A204.1 (cell line): ENCODE measurements around the gene G6PC2.
"Not testable (repeated sequence)": the region's sequence is repeated elsewhere in the genome, so short reads cannot be mapped to it uniquely, and the experiment has no call there.

Experiments
- FAIRE-seq: peaks from 2 replicates; lab custom pipeline; 2012; peaks lifted over from hg19 to GRCh38; lab: Jason Lieb, UNC

Gene G6PC2

DNA sequence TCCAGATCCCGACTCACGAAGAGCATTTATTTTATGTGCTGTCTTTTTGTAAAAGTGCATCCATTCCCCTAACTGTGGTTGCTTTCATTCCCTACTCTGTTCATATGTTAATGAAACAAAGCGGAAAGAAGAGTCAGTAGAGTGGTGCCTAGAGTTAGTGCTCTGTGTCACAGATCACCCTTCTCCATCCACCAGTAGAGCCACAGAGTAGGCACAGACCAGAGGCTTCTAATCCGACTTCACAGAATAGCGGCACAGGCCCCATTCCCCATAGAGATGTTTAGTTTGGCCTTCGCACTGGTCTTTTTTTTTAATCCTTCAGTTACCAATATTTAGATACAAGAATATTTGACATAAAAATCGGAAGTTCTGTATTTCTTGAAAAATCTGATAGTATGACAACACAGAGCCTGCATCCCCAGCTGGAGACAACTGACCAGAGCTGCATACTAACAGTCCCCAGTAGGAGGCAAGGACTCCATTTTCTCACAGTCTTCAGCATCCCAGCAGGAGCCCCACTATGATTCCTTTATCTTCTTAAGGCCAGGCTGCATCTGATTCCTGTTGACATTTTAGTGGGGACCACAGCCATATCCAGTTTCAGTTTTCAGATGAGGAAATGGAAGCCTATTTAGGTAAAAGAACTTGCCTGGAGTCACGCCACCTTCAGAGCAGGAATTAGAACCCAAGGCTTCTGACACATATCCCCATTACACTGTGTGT is 7.0 kb downstream of the G6PC2 start:
- no peak for FAIRE-seq

DNA sequence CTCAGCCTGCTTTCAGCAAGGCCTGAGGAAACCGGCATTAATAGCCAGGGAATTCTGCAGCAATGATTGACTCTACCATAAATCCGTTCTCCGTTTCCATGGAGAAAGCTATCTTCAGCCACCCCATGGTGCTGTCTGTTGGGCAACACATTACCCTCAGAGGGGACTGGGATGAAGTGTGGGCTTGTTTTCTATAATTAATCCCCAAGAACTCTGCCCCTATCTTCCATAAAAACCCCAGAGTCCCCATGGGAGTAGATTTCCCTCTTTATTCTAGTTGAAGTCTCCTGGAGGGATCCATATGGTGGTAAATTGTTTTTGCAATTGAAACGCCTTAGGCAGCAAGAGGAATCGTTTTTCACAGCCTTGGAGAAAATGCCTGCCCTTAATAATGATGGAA is 9.2 kb downstream of the G6PC2 start:
- no peak for FAIRE-seq

DNA sequence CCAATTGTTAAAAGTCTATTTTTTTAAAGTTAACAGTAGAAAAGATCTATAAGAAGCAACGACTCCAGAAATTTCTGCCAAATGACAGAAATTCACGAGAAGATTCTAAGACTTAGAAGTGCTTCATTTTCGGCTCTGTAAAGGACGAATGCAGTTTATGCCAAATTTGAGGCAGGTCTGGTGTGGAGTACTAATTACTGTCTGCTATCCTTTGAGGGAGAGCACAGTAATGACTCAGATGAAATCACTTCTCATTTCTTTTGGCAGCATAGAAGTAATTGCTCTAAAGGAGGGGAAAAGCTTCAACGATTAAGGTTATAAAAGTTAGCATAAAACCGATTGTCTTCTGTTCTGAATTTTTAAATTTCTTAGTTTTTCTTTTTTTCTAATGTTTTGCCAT is 11.4 kb downstream of the G6PC2 start:
- FAIRE-seq: no peak

DNA sequence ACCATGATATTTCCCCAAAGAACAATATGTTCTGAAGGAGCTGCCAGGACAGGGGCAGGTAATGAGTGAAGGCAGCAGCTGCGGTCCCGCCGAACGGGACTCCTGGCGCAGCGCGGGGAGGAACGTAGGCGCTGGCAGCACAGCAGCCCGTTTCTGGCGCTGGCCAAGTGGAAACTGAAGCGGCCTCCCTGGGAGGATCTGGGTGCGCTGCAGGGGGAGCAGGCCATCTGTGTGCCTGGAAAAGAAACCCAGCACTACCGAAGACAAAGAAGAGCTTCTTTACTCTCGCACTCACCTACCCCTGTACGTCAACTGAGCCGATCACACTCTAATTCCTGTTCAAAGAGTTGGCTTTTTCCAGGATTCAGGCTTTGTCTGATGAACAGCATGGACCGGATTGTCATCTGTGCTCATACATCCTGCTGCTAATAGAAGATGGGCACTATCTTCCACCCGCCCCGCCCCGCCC is 11.8 kb downstream of the G6PC2 start:
- FAIRE-seq: no peak

DNA sequence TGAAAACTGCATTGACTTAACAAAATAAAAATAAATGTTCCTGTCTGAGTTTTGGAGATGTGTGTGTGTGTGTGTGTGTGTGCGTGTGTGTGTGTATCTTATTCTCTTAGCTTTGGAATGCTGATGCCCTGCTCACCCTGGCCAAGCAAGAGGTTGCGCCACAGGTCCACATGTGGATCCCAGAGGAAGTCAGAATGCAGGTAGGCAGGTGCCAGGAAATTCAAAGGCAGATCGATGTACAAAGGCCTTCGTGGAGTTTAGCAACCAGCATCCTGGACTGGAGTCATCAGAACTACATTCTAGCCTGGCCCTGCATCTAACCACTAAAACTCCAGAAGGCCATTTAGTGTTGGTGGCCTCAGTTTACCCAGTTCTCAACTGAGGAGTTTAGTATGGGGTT is 12.4 kb downstream of the G6PC2 start:
- no peak for FAIRE-seq

DNA sequence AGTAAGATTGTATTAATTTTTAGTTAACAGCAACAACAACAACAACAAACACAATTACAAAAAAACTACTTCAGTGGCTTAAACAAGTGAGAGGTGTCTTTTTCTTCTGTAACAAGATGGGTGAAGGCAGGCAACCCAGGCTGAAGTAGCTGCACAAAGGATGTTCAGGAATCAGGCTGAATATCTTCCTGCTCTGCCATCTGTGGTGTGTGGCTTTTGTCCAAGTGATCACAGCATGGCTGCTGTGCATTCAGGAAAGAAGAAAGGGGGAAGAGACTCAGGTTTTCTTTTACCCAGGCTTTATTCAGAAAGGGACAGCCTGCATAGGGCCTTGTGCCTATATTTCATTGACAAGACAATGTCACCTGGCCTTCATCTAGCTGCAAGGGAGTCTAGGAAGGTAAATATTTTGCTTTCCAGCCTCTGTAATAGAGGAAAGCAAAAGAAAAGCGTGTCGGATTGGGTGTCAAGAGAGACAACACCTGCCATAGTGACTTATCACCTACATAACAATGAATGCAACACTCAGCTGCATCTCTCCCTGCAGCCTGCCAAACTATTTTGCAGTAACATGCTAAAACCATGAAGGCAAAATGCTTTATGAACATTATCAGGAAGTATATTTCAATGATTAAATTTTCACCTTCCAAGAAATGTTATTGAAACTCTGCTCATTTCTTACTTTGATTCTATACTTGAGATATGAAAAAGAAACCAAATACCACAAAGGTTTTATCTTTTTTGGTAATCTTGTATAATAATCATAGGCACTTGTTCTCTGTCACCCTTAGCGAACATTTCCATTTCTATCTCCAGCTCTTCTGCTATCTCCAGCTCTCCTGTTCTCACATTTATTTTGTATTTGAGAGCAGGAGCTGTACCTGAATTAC is 14.6 kb downstream of the G6PC2 start:
- FAIRE-seq: no peak

DNA sequence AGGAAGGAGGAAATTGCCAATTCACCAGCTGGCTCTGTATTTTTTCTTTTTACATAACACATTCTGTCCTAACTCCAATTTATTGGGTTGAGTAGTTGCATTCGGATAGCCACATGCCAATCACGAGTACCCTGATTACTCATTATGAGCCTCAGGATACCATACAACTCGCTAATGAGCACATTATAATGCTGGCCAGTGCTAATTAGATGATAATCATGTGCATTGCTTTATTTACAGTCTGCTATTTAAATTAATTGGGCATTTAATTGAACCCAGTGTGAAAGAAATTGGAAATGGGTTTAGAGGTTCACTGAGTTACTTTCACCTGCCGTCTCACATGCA is 15.2 kb downstream of the G6PC2 start:
- no peak for FAIRE-seq

DNA sequence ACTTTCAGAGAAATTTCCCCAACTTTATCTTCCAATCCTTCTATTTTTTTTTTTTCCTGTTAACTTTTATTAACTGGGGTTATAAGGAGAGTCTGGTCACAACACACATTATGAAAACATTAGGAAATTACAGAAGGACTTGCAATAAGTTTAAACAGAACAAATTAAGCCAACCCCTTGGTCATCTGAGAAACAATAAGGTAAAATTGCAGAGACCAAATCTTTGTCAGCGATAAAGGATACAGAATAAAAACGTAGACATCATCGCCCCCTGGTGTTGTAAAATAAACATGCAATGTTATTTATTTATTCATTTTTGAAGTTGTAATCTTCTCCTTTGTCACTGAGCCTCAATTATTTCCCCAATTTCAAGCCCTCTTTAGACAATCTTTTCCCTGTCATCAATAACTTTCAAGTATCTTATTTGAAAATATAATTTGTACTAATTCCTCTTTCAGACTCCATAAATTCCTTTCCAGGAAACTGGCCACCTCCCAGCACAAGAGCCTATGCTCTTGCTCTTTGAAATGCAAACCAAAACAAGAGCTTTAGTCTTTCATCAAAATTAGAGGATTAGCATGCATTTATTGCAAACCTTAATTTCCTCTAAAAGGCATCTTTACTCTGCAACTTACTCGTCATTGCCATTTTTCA is 19.5 kb downstream of the G6PC2 start:
- FAIRE-seq: peak; percentile 95

DNA sequence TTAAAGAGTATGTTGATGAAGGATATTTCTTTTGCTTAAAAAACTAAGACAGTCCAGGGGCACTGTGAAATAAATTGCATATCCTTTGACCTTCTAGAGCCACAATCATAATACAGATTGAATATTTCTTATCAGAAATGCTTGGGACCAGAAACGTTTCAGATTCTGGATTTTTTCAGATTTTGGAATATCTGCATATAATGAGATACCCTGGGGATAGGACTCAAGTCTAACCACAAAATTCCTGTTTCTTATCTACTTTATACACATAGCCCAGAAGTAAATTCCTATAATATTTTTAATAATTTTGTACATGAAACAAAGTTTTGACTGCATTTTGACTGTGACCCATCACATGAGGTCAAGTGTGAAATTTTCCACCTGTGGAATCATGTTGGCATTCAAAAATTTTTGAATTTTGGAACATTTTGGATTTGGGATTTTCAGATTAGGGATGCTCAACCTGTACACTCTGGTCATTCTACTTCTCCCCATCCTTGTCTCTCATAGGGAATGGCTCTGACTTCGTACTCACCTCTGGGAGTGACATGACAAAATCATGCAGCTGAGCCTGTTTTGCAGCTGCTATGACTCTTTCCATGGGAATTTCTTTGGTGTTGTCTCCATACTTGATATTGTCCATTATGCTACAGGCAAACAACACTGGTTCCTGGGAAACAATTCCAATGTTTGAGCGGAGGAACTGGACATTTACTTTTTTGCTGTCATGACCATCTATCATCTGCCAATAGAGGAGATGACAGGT is 25.7 kb downstream of the G6PC2 start:
- FAIRE-seq: no peak

DNA sequence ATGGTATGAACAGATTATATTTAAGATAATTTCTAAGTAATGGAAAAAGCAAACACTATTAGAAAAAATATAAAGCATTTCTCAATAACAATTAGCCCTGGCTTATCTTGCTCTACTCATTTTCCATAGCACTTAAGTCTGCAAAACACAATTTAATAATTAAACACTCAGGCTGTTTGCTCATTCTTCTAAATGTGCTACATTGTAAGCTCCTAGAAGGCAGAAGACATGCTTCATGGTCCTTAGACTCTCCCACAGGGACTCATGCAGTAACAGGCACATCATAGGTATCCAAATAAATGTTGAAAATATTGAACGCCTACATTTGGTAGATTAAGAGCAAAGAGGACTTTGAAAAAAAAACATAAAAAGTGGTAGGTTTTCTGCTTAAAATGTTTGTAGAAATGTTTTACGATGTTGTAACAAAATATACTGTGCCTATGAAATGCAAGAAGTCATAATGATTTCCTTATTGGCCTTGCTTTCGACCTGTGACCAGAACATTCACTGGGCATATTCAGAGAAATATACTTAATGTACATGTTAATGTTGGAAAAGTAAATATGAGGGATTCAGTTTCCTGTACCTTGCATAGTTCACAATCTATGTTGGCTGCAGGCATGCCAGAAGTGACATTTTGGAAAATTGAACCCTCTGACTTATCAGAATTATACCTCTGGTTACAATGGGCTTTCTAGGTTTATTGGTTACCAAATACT is 27.2 kb downstream of the G6PC2 start:
- FAIRE-seq: no peak

DNA sequence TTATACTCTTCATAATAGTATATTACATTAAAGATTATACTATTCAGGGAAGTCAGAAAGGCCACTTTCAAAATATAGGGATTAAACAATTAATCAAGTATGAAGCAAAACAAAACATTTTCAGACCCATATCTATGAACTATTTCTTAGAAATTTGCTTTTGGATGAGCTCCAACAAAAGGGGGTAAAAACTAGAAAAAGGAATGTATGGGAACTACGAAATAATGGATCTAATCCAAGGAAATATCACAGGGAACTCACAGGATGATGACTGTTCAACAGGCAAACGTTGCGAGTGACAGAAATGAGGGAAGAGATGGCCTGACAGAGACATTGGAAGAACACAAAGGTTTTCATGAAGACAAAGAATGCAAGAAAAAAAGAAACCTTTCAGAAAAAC is 27.9 kb downstream of the G6PC2 start:
- no peak for FAIRE-seq

DNA sequence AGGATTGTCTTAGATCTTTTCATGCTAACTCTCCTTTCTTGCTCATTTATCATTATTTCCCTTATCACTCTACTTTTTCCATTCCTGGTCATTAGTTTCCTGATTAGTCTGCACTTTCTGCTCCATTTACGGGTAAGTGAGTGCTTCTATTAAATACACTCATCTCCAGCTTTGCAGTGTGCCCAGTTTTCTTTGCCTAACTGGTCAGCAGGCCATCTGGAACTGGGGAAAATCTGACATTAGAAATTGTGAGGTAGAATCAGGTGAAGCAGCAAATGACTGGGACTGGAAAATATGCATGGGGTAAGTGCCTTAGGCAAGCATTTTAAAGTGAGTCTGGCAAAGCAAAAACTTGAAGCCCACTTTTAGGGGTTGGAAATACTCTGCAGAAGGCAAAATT is 29.2 kb downstream of the G6PC2 start:
- FAIRE-seq: no peak

DNA sequence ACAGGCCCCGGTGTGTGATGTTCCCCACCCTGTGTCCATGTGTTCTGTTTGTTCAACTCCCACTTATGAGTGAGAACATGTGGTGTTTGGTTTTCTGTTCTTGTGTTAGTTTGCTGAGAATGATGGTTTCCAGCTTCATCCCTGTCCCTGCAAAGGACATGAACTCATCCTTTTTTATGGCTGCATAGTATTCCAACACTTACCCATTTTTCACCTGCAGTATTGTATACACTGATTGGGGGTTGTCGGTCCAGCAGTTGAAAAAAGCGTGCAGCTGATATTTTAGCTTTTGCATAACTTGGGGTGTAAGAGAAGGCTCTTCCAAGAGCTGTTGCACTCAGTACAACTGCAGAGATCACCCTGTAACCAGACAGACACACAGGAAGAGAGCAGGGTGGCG is 31.1 kb downstream of the G6PC2 start:
- FAIRE-seq: not testable (repeated sequence)

DNA sequence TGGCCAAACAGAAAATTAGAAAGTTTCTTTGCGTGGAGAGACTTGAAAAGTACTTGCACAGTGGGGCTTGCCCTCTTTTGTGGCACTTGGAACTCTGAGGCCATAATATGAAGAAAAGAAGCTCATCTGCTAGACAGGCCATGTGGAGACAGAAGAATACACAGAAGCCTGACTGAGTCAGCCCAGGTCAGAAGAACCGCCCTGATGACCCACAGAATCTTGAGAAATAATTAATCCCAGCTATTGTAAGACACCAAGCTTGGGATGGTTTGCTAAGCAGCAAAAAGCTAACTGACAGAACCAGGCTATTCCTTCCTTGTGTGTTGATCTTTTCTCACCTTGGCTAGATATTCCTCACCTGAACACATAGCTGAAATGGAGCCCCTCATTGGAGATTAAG is 33.7 kb downstream of the G6PC2 start:
- no peak for FAIRE-seq

DNA sequence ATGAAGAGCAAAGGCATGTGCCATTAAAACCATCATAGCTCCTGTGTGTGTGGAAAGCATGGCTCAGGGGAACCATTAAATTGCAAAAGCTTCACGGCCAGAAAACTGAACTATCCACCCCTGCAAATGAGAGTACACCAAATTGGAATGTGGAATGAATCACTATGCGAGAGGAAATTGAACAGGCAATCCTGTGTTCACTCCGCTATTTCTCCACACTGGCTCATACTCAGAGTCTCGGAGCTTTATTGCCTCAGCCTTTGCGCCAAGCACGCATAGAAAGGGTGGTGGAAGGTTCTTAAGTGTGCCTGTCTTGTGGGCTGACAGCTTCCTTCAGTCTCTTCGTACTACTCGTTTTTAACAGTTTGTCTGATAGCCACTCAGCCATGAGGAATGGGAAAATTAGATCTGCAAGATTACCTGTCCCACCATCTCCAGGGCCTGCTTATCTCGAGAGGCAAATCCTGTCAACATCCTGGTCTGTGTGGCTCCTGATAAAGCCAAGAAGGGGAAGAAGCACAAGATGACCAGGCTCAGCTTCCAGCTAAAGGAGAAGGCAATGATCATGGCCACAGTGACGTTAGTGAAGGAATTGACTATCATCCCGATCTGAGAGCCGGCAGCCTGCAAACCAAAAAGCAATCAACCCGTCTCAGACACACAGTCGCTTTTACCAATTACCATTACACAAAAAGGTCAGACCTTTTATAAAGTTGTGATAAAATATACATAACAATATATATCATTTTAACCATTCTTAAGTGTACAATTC is 34.9 kb downstream of the G6PC2 start:
- no peak for FAIRE-seq

DNA sequence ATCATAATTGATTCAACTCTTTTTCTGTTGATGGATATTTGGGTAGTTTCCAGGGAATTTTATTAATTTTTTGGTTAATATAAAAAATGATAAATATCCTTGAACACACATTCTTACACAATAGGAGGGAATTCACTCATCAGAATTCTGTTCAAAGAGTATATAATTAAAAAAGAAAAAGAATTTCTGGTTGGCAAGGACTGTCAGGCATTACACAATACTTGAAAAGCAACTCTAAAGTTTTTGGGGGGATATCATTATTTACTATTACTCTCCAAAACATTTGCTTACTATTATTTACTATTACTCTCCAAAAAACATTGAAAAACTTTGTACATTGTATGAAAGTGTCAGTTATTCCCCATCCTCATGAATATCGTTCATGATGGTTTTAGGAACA is 38.0 kb downstream of the G6PC2 start:
- FAIRE-seq: no peak

DNA sequence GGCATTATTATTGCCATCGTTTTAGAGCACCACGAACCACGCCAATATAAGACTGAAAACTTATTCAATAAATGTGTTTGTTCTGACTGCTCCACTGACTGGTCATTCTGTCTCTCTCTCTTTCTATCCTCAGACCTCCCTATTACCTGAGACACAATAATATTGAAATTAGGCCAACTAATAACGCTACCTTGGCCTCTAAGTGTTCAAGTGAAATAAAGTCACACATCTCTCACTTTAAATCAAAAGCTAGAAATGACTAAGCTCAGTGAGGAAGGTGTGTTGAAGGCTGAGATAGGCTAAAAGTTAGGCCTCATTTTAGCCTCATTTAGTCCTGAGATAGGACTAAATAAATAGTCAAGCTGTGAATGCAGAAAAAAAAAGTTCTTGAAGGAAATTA is 38.8 kb downstream of the G6PC2 start:
- no peak for FAIRE-seq

DNA sequence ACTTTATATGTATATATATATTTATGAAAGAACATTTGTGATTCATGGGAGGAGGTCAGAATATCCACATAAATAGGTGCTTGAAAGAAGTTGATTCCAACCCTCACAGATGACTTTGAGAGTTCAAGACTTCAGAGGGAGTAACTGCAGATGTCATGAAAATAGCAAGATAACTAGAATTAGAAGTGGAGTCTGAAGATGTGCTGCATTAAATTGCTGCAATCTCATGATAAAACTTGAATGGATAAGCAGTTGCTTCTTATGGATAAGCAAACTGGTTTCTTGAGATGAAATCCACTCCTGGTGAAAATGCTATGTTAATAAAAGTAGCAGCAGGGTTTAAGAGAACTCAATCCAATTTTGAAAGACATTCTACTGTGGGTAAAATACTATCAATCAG is 40.2 kb downstream of the G6PC2 start:
- FAIRE-seq: no peak

DNA sequence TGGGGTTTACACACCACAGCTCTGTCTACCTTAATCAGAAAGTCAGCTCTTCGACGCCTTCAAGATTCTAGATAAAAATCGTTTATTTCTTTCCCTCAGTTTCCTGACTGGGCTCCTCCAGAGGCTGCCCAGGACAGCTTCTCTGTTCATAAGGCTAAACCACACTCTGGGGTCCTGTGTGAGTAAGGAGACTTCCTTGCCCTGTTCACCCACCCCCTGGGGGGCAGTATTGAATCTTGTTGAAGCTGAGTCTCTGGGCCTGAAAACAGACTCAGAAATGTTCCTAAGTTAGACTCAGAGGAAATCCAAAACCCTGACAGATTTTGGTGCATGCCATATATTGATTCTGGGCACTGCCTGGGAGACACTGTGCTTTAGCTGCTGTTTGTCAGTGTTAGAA is 43.0 kb downstream of the G6PC2 start:
- FAIRE-seq: no peak

DNA sequence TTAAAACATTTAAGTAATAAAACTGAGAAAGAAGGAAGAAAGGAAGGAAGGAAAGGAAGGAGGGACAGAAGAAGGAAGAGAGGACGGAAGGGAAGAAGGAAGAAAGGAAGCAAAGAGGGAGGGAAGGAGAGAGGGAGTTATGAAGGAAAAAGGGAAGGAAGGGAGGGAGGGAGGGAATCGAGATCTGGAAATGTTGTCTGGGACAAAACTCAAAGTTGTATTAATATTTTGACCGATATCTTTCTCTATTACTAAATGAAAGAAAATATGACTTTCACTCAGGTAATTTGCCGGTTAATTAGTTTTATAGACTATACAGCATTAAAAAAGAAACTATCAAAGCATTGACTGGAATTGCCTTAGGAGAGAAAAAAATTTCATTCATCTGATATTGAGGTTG is 44.4 kb downstream of the G6PC2 start:
- no peak for FAIRE-seq

DNA sequence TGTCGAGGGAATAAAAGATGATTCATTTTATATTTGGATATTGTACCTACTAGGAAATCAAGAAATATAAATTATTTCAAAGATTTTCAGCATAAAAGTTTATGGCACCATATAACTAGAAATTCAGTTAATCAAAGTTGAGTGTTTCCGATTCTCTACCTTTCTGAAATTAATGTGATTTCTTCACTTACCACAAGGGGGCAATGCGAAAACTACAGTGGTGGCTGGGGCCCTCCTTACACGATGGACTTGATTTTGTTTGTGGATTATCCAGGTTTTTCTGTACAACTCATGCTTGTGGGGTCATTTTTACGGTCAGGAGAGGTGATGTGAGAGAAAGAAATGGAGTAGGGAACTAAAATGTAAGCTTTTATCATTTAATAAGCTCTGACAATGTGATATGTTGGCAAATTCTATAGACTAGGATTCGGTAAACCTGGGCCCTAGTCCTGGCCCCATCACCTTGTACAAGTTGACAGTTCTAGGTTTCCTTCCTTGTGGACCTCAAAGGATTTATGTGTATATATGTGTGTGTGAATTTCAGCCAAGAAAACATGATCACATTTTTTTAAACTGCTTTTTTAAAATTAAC is 47.6 kb downstream of the G6PC2 start:
- FAIRE-seq: no peak
